Fibroblast of skin of back (primary cell): ENCODE data around the gene GPR107.

ENCODE experiments used
- DNase-seq: peaks from one replicate; pipeline ENCODE4 v3.0.0-alpha.2; 2013

GPR107 gene

GRCh38 chr9:130054325-130054786, 650 bp downstream of the GPR107 start:
- DNase-seq: no peak

DNA sequence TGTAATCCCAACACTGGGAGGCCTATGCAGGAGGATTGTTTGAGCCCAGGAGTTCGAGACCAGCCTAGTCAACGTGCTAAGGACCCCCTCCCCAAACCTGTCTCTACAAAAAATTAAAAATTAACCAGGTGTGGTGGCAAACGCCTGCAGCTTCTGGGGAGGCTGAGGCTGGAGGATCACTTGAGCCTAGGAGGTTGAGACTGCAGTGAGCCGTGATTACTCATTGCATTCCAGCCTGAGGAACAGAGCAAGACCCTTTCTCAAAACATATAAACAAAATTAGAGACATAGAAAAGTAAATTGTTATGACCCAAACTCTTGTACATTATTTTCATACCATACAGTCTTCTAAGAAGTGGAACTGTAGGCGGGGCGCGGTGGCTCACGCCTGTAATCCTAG, 1.1 kb downstream of the GPR107 start:
- no peak for DNase-seq

DNA sequence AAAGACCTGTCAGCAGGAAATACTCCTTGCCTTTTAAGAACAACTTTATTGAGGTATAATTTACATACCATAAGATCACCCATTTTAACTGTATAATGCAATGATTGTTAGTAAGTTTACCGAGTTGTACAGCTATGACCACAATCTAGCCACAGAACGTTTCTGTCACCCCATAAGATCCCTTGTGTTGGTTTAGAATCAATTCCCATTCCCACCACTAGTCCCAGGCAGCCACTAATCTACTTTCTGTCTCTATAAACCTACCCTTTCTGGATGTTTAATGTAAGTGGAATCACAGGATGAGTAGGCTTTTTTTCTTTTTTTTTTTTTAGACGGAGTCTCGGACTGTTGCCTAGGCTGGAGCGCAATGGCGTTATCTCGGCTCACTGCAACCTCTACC, 4.4 kb downstream of the GPR107 start:
- no peak for DNase-seq

GRCh38 chr9:130058887-130059286, 5.2 kb downstream of the GPR107 start:
- no peak for DNase-seq

DNA sequence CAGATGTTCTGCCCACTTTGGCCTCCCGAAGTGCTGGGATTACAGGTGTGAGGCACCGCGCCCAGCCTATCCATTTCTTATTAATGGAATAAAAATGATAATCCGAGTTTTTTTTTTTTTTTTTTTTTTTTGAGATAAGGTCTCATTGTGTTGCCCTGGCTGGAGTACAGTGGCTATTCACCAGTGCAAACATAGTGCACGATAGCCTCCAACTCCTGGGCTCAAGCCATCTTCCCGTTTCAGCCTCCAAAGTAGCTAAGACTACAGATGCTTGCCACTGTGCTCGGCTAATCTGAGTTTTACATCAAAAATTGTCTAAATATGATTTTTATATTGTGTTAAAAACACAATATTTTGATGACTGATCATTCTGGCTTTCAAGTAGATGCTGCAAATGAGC, 6.6 kb downstream of the GPR107 start:
- DNase-seq: no peak

- no peak for DNase-seq
These were observed 9.0 kb downstream of the GPR107 start for GRCh38 chr9:130062750-130063149.

- DNase-seq: no peak
These were observed 10.9 kb downstream of the GPR107 start for GRCh38 chr9:130064621-130065020.

DNA sequence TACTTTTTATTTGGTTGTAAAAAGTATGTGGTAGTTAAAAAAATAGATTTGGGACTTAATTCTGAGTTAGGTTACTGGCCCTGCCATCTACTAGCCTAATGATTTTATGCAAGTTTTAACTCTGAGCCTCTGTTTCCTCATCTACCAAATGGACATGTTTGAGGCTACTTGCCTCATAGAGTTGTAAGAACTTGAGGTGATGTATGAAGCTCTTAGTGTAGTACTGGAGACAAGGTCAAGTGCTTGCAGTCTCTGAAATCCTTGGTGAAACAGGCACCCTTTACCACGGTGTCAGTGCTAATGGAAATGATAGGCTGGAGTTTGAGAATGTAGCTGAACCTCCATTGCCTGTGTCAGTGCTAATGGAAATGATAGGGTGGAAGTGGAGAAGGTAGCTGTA, 15.3 kb downstream of the GPR107 start:
- DNase-seq: no peak

DNA sequence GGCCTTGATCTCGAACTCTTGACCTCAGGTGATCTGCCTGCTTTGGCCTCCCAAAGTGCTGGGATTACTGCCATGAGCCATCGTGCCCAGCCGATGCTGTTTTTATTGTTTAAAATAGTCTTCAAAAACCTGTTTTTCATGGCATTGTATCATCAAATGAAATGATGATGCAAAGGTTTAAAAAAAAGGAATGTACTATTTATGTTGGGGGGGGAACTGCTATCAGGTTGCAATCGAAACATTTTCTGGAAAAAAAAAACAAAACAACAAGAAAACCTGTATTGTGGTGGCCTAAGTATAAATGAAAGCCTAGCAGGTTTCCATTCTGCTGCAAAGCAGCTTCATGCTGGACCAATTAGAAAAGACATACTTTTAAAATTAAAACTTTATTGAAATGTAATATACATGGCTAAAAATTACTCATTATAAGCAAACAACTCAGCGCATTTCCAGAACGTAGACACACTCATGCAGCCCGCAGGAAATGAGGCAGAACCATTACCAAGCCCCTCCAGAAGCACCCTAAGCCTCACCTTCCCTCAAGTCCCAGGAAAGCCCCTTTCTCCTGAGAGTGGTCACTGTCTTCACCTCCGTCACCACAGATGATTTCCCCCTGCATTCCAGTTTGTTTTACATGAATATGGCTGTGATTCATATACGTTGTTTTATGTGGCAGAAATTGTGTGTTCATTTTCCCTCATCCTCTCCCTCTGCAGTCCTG, 19.0 kb downstream of the GPR107 start:
- peak; percentile 69 for DNase-seq

DNA sequence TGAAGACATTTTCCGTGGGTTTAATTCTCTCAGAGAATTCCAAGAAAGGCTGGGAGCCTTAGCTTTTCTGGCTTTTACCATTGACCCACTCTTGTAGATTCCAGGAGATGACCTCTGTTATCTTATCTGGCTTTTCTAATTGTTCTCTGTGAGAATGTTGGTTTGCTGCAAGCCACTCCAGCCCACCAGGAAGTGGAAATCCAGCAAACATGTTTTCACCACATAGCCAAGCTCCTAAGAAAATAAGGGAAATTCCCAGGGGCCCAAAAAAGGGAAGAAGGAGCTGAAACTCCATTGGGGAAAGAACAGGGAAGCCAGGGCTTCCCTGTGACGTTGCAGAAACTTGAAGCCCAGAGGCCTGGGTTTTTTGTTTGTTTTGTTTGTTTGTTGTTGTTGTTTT, 19.7 kb downstream of the GPR107 start:
- peak; percentile 84 for DNase-seq

DNA sequence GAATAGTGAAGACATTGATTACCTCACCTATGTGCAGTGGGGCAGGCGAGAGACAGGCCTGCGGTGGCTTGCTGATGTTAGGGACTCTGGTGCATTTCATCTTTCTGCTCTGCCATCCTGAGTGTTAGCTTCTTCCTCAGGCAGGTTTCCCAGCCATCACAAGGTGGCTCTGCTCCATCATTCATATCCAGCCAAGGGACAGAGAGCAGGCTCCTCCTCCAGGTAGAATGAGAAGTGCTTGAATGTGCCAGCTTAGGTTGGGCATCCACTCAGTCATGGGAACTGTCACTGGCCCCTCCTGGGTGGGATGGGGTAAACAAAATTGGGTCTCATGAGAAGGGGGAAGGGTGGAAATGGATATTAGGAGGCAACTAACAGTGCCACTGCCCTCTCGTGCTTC, 24.8 kb downstream of the GPR107 start:
- no peak for DNase-seq

GRCh38 chr9:130084337-130084736, 30.6 kb downstream of the GPR107 start:
- DNase-seq: no peak

DNA sequence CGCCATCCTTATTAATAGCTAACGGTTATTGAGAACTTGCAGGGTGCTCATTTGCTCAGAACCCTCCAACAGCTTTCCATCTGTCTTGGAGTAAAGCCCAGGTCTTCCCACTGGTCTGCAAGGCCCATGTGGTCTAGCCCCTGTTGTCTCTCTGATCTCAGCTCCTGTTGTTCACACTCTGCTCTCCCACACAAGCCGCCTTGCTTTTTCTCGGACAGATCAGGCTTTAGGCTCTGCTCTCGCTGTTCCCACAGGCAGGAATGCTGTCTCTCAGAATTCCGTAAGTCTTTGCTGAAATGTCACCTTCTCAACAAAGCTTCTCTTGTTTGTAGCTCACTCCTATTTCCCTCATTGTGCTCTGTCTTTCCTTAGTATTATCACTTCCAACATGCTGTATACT, 34.3 kb downstream of the GPR107 start:
- no peak for DNase-seq

- no peak for DNase-seq
These were observed 35.4 kb downstream of the GPR107 start for GRCh38 chr9:130089141-130089540.

DNA sequence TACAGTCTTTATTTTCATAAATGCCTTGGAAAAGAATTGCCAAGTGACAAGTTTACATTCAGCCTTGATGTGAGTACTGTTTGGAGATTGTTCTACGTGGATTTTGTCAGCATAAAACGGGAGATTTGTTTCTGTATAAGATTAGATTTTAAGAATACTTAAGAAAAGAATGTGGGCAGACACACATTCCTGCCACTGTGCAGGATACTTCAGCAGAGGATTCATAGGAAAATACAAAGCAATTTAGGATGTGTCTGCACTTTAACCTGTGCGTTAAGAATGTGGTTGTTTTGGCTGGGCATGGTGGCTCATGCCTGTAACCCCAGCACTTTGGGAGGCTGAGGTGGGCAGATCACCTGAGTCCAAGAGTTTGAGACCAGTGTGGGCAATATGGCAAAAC, 37.2 kb downstream of the GPR107 start:
- no peak for DNase-seq

GRCh38 chr9:130092910-130093309, 39.2 kb downstream of the GPR107 start:
- no peak for DNase-seq

- no peak for DNase-seq
These were observed 42.2 kb downstream of the GPR107 start for GRCh38 chr9:130095872-130096271.

- no peak for DNase-seq
These were observed 47.0 kb downstream of the GPR107 start for GRCh38 chr9:130100681-130101080.

- no peak for DNase-seq
These were observed 48.2 kb downstream of the GPR107 start for GRCh38 chr9:130101915-130102314.

DNA sequence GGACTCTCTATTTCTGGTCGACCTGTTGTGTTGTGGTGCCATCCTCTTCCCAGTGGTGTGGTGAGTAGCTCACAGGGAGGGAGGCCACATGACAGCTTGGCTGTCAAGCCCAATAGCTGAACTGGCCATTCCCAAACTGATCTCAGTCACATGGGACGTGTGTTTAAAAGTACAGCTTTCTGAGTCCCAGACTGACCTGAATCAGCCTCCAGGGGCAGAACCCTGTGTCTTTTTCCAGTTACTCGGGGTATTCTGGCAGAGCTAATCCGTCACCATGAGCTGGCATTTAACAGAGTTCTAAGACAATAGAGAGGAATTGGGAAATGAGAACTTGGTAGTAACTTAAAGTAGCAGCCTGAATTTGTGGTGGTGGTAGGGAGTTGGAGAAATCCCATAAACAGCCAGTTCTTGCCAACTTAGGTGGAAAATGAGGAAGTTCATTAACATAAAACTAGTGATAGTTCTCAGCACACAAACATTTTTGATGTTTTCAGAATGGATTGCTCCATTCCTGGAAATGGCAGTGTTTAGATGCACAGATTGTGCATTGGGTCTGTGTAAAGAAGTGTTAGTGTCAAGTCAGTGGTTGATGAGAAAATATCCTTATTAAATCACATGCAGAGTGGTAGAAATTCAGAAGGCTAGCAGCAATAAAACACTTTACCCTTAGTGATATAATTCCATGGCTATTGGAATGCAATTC, 50.9 kb downstream of the GPR107 start:
- no peak for DNase-seq

DNA sequence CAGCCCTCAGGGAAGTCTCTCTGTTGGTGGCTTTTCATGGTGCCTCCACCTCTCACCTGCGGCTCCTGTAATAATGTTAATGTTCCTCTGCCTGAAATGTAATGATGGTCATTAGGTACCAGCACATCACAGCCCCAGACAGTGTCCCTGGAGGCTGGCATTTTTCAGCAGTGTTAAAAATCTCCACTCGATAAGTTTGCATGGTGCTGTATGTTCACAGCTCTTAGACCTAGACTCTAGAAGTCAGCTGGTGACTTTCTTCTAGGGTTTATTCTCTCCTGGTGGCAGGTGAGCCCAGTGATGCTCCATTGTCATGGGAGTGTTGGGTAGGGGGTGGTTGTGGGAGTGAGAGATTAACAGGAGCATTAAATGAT, 53.1 kb downstream of the GPR107 start:
- DNase-seq: no peak

DNA sequence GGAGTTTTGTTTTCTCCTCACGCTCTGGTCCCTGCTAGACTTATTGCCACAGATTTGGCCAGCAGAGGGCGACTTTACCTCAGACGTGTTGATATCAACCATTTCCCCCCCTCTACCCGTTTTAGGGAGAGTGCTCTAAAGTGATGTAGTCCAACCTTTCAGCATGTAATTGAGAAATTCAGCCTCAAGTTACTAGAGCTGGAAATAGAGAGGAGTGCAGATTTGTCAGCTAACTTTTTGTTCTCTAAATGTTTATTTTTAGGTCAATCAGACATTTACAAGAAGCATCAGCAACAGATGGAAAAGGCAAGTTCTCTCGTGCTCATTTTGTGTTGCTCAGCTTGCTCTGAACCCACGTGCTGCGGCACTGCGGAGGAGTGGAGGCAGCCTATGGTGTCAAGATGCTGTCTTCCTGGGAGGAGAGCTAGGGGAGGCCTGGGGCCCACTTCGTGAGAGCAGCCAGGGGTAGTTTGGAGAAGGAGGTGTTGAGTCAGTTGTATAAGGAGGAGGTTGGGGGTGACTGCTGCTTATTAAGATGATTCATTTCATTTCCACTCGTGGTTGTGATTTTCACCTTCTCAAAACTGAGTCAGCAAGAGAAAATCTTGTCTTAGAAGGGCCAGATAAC, 53.6 kb downstream of the GPR107 start:
- peak; percentile 75 for DNase-seq

DNA sequence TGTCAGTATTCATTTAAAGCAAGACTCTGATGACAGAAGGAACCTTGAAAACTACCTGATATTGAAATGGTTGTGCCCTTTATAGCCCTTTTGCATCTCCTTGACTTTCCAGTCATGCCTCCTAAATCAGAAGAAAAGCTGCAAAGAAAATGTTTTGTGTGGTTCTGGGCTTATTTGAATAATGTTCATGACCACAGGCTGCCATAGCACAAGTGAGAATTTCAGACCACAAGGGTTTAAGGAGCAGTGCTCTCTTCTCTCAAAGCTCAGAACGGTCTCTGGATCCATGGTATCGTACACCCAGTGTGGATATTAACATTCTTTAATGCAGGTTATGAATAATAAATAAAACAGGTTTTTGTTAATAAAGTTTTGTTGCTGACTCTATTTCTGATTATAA, 54.2 kb downstream of the GPR107 start:
- DNase-seq: no peak

GRCh38 chr9:130110166-130110565, 56.5 kb downstream of the GPR107 start:
- no peak for DNase-seq
